Neural progenitor cell (in vitro differentiated cells): ENCODE measurements around the gene MYO15B. TPM values are rescaled to one million over a fixed set of nuclear protein-coding genes. Genes with fewer than 3 reads are reported as not detected.

Experiments used
- DNase-seq: peaks from one replicate; pipeline ENCODE4 v3.0.0-alpha.2; 2016; ENCODE audit warnings: low spot score
- H2AFZ ChIP-seq: fragments of 200-600 bp; sonication (generic); replicated peaks from 2 replicates; pipeline ENCODE4 v1.6.1; 2016; ENCODE audit warnings: antibody characterized with exemption
- H3F3A ChIP-seq: fragments of 200-600 bp; sonication (generic); 2 replicates; pipeline ENCODE4 v1.6.1; 2016; ENCODE audit warnings: antibody characterized with exemption, low read depth
- H3K27ac ChIP-seq: fragments of 200-600 bp; sonication (generic); 2 replicates; pipeline ENCODE4 v1.5.1; 2016; ENCODE audit warnings: mild to moderate bottlenecking
- H3K27me3 ChIP-seq: fragments of 200-600 bp; sonication (generic); 2 replicates; pipeline ENCODE4 v1.6.1; 2016; ENCODE audit warnings: mild to moderate bottlenecking, moderate library complexity
- H3K36me3 ChIP-seq: fragments of 200-600 bp; sonication (generic); 2 replicates; pipeline ENCODE4 v1.5.1; 2016
- H3K4me1 ChIP-seq: fragments of 200-600 bp; sonication (generic); 2 replicates; pipeline ENCODE4 v1.6.1; 2016; ENCODE audit warnings: mixed run types
- H3K4me2 ChIP-seq: fragments of 200-600 bp; sonication (generic); 2 replicates; pipeline ENCODE4 v1.6.1; 2016
- H3K4me3 ChIP-seq: fragments of 200-600 bp; sonication (generic); 2 replicates; pipeline ENCODE4 v1.5.1; 2016
- H3K79me2 ChIP-seq: fragments of 200-600 bp; sonication (generic); 2 replicates; pipeline ENCODE4 v1.6.1; 2016; ENCODE audit warnings: low read depth
- H3K9ac ChIP-seq: fragments of 200-600 bp; sonication (generic); 2 replicates; pipeline ENCODE4 v1.6.1; 2016
- H3K9me3 ChIP-seq: fragments of 200-600 bp; sonication (generic); 2 replicates; pipeline ENCODE4 v1.5.1; 2016; ENCODE audit warnings: low read depth
- H4K20me1 ChIP-seq: fragments of 200-600 bp; sonication (generic); 2 replicates; pipeline ENCODE4 v1.6.1; 2016; ENCODE audit warnings: low read depth
- H3K27ac Mint-ChIP-seq: 3 replicates; pipeline ENCODE4 v1.8.0; 2021; ENCODE audit warnings: mixed read lengths
- H3K27me3 Mint-ChIP-seq: 2 replicates; pipeline ENCODE4 v1.8.0; 2022; ENCODE audit warnings: low read depth, mild to moderate bottlenecking, inconsistent platforms, moderate library complexity, mixed read lengths; ENCODE audit not compliant: insufficient read depth
- H3K36me3 Mint-ChIP-seq: 3 replicates; pipeline ENCODE4 v1.8.0; 2021; ENCODE audit warnings: mixed read lengths
- H3K4me1 Mint-ChIP-seq: 3 replicates; pipeline ENCODE4 v1.8.0; 2021; ENCODE audit warnings: mixed read lengths
- H3K4me3 Mint-ChIP-seq: 3 replicates; pipeline ENCODE4 v1.8.0; 2021; ENCODE audit warnings: mild to moderate bottlenecking, moderate library complexity, mixed read lengths
- H3K9me3 Mint-ChIP-seq: 3 replicates; pipeline ENCODE4 v1.8.0; 2020; ENCODE audit warnings: mixed read lengths
- EZH2 ChIP-seq: fragments of 200-600 bp; sonication (generic); IDR thresholded peaks from 2 replicates; pipeline ENCODE4 v1.6.1; 2017; ENCODE audit warnings: antibody characterized with exemption, mild to moderate bottlenecking, moderate library complexity
- EZH2phosphoT487 ChIP-seq: fragments of 200-600 bp; sonication (generic); IDR thresholded peaks from 2 replicates; pipeline ENCODE4 v1.6.1; 2017; ENCODE audit warnings: antibody characterized with exemption
- total RNA-seq: library from RNA; depleted of rRNA; stranded (reverse); fragments of >200 nt; gene quantifications from 2 replicates; pipeline ENCODE4 v1.2.3, GENCODE V29; 2015; ENCODE audit warnings: low replicate concordance
- TF ChIP-seq, protein P1 (sequence below): fragments of 200-600 bp; sonication (generic); IDR thresholded peaks from 2 replicates; pipeline ENCODE4 v1.5.1; 2017; ENCODE audit warnings: antibody characterized with exemption, mild to moderate bottlenecking

MYO15B gene
- total RNA-seq, 1 donor from 2014 or later = 10.2 TPM

DNA sequence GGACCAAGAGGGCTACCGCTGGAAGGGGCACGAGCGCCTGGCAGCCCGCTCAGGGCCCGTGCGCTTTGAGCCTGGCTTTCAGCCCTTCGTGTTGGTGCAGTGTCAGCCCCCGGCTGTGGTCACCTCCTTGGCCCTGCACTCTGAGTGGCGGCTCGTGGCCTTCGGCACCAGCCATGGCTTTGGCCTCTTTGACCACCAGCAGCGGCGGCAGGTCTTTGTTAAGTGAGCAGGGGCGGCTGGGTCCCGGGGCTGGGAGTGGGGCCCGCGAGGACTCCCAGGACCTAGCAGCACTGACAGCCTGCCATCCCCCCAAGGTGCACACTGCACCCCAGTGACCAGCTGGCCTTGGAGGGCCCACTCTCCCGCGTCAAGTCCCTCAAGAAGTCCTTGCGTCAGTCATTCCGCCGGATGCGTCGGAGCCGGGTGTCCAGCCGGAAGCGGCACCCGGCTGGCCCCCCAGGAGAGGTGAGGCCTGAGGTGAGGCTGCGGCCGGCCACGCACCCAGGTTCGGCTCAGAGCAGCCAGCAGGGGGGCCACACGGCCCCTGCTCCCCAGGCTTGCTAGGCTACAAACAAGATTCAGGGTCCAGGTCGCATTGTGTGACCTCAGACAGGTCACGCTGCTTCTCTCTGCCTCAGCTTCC, 17.4 kb upstream of the MYO15B start:
- Histone ChIP-seq H3K9ac (no peak overlapping the region), H3K79me2 (no peaks in the 10 kb centered on the region), H2AFZ (no peak overlapping the region), H3K4me1 (no peaks in the 10 kb centered on the region), H3K27ac (no peak overlapping the region), H3F3A (no peaks in the 10 kb centered on the region), H3K4me2 (no peak overlapping the region), H3K27me3 (no peaks in the 10 kb centered on the region), H4K20me1 (no peaks in the 10 kb centered on the region), H3K4me3 (no peak overlapping the region), H3K36me3 (no peaks in the 10 kb centered on the region), H3K9me3 (no peaks in the 10 kb centered on the region)
- H3K4me3 Mint-ChIP-seq = no peak overlapping the region
- H3K4me1 Mint-ChIP-seq = peaks cover 16% of the 10 kb centered on the region
- no peak for TF ChIP-seq EZH2phosphoT487
- TF ChIP-seq, protein P1, sequence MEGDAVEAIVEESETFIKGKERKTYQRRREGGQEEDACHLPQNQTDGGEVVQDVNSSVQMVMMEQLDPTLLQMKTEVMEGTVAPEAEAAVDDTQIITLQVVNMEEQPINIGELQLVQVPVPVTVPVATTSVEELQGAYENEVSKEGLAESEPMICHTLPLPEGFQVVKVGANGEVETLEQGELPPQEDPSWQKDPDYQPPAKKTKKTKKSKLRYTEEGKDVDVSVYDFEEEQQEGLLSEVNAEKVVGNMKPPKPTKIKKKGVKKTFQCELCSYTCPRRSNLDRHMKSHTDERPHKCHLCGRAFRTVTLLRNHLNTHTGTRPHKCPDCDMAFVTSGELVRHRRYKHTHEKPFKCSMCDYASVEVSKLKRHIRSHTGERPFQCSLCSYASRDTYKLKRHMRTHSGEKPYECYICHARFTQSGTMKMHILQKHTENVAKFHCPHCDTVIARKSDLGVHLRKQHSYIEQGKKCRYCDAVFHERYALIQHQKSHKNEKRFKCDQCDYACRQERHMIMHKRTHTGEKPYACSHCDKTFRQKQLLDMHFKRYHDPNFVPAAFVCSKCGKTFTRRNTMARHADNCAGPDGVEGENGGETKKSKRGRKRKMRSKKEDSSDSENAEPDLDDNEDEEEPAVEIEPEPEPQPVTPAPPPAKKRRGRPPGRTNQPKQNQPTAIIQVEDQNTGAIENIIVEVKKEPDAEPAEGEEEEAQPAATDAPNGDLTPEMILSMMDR = no peak
- H3K9me3 Mint-ChIP-seq = no peaks in the 10 kb centered on the region
- no peaks in the 10 kb centered on the region for H3K27me3 Mint-ChIP-seq
- H3K27ac Mint-ChIP-seq = no peak overlapping the region
- no peaks in the 10 kb centered on the region for H3K36me3 Mint-ChIP-seq
- no peak for DNase-seq

DNA sequence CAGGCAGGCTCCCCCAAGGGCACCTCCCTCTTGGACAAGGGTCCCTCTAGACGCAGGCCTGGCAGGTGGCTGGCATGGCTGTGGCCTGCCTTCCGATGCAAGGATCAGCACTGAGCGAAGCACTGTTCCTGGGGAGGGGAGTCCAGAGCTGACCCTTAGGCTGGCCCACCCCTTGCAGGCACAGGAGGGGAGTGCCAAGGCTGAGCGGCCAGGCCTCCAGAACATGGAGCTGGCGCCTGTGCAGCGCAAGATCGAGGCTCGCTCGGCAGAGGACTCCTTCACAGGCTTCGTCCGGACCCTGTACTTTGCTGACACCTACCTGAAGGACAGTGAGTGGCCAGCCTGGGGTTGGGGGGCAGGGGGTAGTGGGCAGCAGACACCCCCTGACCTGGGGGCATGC, 16.8 kb upstream of the MYO15B start:
- Mint-ChIP-seq H3K36me3 (no peaks in the 10 kb centered on the region), H3K9me3 (no peaks in the 10 kb centered on the region), H3K27ac (no peak overlapping the region), H3K4me1 (peaks cover 14% of the 10 kb centered on the region), H3K4me3 (no peak overlapping the region), H3K27me3 (no peaks in the 10 kb centered on the region)
- no peaks in the 10 kb centered on the region for H3F3A ChIP-seq
- H3K4me3 ChIP-seq = no peak overlapping the region
- no peaks in the 10 kb centered on the region for H3K9me3 ChIP-seq
- H2AFZ ChIP-seq = no peak overlapping the region
- H3K79me2 ChIP-seq = no peaks in the 10 kb centered on the region
- H3K27ac ChIP-seq = no peak overlapping the region
- H3K4me1 ChIP-seq = no peaks in the 10 kb centered on the region
- H3K9ac ChIP-seq = no peak overlapping the region
- H3K4me2 ChIP-seq = no peak overlapping the region
- no peaks in the 10 kb centered on the region for H3K27me3 ChIP-seq
- TF ChIP-seq EZH2phosphoT487 = no peak
- TF ChIP-seq, protein P1 = no peak
- no peak for TF ChIP-seq EZH2
- DNase-seq = no peak
- no peaks in the 10 kb centered on the region for H3K36me3 ChIP-seq
- no peaks in the 10 kb centered on the region for H4K20me1 ChIP-seq

DNA sequence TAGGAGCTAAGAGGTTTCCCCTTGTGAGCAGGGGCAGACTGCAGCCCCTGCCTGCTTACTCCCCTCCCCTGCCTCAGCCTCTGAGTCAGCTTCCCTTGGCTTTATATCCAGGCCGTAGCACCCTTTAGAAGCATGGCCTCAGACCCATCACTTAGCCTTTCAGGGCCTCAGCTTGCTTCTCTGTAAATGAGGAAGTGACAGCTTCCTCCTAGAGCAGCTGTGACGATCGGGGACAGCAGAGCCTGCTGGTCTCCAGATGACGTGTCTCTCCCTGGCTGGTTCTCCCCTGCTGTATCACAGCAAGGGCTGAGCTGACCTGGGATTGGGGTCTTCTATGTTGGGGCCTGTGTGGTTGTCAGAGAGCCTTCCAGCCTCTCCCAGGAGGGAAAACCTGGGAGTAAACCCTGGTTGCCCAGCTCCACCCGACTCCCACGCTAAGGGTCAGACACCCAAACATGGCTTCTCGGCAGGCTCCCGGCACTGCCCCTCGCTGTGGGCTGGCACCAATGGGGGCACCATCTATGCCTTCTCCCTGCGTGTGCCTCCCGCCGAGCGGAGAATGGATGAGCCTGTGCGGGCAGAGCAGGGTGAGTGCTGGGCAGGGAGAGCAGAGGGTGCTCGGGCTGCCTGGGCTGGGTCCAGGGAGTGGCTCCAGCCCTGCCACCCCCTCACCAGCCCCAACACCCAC, 16.3 kb upstream of the MYO15B start:
- Histone ChIP-seq H4K20me1 (no peaks in the 10 kb centered on the region), H3K36me3 (no peaks in the 10 kb centered on the region), H3K9ac (no peak overlapping the region), H3K9me3 (no peaks in the 10 kb centered on the region), H3K4me3 (no peak overlapping the region), H3K79me2 (no peaks in the 10 kb centered on the region), H2AFZ (no peak overlapping the region), H3K27ac (no peak overlapping the region), H3K27me3 (no peaks in the 10 kb centered on the region), H3K4me1 (no peaks in the 10 kb centered on the region), H3K4me2 (no peak overlapping the region), H3F3A (no peaks in the 10 kb centered on the region)
- H3K4me3 Mint-ChIP-seq = no peak overlapping the region
- TF ChIP-seq, protein P1 = no peak
- TF ChIP-seq EZH2phosphoT487 = no peak
- no peak for TF ChIP-seq EZH2
- DNase-seq = no peak
- H3K9me3 Mint-ChIP-seq = no peaks in the 10 kb centered on the region
- H3K27ac Mint-ChIP-seq = no peak overlapping the region
- no peaks in the 10 kb centered on the region for H3K36me3 Mint-ChIP-seq
- H3K4me1 Mint-ChIP-seq = peaks cover 8% of the 10 kb centered on the region
- no peaks in the 10 kb centered on the region for H3K27me3 Mint-ChIP-seq
